ENCODE results near the gene EPX.
A peak's percentile ranks its signal among the peaks of the same experiment; 100 is the strongest.
"Not testable (repeated sequence)": the region's sequence is repeated elsewhere in the genome, so short reads cannot be mapped to it uniquely, and the experiment has no call there.

Gene EPX
- long read RNA-seq, donor 1, result 0 reads
- long read RNA-seq, donor 2, result 0 reads
- long read RNA-seq, donor 3, result 0 reads
- long read RNA-seq, donor 4, result 0 reads
- long read RNA-seq, donor 5, result 0 reads
- long read RNA-seq, donor 6, result 0 reads
- long read RNA-seq, donor 7, result 0 reads
- long read RNA-seq, donor 8, result 0 reads

DNA sequence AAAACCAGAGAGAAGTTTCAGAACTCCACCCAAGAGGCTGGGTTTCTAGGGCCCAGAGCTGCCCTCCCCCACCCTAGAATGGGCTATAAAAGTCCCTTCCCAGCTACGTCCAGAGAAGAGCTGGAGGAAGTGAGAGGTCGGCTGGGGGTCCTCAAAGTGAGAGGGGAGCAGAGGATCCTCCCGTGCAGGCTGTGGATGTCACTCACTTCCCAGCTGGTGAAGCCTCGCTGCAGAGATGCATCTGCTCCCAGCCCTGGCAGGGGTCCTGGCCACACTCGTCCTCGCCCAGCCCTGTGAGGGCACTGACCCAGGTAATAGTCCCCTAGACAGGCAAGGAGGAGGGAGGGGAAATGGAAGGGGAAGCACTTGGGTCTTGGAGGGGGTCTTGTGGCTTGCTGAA, at the start of gene EPX:
EPX (plus strand) TSS at position 115 of the 400 bp plus-strand sequence; CDS start at position 236, 121 bp downstream.
- DNase-seq, result no peak

GRCh38 chr17:58143335-58143734, 49.2 kb upstream of the EPX start:
- not testable (repeated sequence) for DNase-seq

GRCh38 chr17:58144801-58145200, 47.7 kb upstream of the EPX start:
- no peak for DNase-seq

DNA sequence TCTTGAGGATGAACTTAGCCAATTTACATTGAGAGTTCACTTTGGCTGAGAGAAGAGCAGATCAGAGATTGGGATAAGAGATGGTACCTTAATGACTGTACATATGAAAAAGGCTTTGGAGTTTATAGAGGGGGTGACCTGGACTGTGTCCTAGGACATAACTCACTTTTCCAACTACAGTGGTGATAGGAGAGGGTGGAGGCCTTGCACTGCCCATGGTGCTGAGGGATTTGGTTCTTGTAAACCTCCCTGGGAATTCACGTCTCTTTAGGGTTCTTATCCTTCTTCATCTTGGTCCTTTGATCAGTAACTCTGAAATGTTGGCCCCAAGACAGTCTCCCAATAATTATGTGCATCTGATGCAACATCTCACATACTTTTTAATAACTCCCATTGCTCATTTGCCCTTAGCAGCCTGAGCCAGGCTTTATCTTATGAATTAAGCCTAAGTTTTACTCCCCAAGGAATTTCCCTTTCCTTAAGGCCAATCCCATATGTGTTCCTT, 44.5 kb upstream of the EPX start, which contains the start of gene OR4D1:
OR4D1 (plus strand) TSS at position 455 of the 505 bp plus-strand sequence. CDS start 6,770 bp downstream, outside the sequence.
- no peak for DNase-seq

DNA sequence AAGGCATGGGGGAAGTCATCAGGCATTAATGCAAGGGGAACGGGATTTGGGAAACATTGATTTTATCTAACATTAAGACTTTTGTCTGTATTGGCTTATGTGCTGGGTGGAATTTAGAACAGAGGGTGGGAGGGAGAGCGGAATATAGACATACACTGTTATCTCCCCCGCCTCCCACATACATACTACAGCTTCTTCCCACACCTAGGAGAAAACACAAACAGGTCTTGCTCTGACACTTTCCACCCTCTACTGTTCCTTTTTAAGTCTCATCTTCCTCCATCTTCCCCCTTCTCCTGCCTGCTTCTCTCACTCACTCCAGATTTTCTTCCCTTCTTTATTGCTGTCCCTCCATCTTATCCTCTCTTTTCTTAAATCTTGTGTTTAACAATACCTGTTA, 43.9 kb upstream of the EPX start:
- no peak for DNase-seq

GRCh38 chr17:58150394-58150793, 42.1 kb upstream of the EPX start:
- DNase-seq, result no peak

DNA sequence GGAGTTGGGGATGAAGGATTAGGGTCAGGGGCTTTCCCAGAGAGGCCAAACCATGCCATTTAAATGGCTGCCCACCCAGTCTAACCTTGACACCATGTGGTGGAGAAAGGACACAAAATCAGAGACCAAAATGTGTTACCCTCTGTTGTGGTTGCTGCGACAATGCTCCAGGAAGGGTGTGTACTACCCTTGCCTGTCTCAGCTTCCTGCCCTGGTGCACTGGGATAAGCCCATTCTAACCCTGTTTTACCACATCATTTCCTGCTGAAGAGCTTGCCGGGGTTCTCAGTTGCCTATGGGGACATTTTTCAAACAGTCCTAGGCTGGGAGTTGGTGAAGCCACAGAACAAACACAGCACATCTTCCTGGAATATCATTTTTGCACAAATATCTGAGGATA, 39.5 kb upstream of the EPX start:
- DNase-seq, result no peak

- DNase-seq, result no peak
Observed at GRCh38 chr17:58153671-58154070, 38.9 kb upstream of the EPX start.

GRCh38 chr17:58156839-58157803, 35.4 kb upstream of the EPX start:
- DNase-seq, result peak; percentile 51

GRCh38 chr17:58158181-58158580, 34.3 kb upstream of the EPX start:
- DNase-seq, result no peak

GRCh38 chr17:58161566-58161965, 31.0 kb upstream of the EPX start:
- DNase-seq, result no peak

- DNase-seq, result no peak
Observed at GRCh38 chr17:58165981-58166380, 26.5 kb upstream of the EPX start.

DNA sequence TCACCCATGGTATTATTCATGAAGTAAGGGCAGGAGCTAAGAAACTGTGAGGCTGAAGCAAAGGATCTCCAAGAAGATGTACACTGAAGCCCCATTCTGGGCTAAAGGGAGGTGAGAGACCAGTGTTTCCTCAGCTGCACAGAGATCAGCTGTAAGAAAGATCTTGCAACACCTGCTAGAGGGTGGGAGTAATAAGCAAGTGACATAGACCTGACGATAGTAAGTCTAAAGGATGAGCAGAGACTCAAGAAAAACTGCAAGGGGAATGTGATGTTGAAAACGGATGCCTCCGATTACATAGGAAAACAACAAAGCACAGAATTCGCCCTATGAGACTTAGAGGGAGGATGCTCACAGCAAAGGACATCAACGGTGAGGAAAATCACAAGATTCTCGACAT, 25.8 kb upstream of the EPX start, which contains the start of gene OR4D2:
OR4D2 (plus strand) TSS at position 301 of the 400 bp plus-strand sequence. CDS start 2,674 bp downstream, outside the sequence.
- no peak for DNase-seq

DNA sequence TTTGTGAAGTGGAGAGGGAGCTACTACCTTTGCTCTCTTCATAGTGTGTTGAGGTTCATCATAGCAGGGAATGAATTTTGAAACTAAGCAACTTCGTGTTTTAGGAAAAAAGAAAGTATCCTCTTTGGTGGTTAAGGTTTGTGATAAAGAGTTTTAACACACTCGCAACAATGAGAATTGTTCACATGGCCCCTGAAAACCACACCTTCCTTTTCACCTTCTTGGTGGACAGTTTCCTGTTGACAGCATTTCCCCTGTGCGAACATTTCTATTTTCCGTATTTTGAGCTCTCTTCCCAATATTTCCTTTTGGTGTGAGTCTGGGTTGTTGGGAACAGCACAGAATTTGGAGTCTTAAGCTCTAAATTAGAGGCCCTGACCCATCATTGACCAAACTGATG, 21.9 kb upstream of the EPX start:
- no peak for DNase-seq

DNA sequence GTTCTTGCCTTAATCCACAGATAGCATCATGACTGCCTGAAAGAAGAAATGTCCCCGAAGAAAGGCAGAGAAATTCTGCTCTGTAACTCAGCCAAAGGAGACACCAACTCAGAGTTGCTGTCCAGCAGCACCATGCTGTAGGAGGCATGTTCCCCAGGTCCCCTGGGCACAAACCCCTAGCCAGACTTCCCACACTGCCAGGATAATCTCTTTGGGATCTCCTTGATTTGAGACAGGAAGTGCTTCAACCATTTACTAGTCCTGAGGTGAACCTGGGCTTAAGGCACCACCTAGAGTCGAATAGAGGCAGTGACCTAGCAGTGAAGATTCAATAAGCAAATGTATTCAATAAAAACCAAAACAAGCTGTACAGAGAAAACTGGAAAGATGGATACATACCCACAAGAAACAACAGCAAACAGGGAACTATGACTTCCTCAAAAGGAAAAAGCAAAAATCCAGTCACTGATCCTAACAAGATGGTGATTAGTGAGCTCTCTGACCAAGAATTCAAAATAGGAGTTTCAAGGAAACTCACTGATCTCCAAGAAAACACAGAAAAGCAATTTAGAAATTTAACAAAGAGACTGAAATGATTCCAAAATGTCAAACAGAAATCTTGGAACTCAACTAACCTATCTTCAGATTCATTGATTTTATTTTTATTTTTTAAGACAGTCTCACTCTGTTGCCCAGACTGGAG, 20.0 kb upstream of the EPX start:
- no peak for DNase-seq

DNA sequence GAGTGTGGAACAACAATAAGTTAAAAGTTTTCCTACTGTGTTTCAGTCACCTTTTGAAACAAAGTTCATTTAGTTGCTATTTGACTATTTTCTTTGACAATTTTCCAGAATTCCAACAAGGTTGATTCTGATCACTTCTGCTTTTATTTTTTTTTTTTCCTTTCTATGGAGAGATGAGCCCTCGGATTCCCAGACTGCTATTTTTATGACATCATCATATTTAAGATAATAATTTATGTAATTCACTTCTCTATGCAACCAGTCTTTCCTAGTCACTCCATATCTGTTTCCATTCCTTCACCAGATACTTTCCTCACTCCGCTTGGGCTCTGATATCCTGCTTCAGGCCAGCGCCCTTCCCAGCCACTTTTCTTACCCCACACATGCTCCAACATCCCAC, 17.7 kb upstream of the EPX start:
- DNase-seq, result no peak

- no peak for DNase-seq
Observed at GRCh38 chr17:58176200-58176599, 16.3 kb upstream of the EPX start.

DNA sequence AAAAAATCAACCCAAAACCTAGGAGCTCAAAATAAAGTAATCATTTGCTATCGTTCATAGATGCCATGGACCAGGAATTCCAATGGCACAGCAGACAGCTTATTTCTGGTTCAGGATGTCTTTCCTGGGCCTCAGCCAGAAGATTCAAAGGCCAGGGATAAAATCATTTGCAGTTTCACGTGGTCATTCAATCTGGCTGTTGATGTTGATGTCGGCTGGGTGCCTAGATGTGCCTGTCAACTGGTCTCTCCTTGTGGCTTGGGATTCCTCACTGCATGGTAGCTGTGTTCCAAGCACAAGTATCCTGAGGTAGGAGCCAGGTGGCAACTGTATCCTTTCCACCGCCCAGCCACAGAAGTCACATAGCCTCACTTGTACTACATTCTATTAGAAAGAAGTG, 10.7 kb upstream of the EPX start:
- DNase-seq, result no peak

DNA sequence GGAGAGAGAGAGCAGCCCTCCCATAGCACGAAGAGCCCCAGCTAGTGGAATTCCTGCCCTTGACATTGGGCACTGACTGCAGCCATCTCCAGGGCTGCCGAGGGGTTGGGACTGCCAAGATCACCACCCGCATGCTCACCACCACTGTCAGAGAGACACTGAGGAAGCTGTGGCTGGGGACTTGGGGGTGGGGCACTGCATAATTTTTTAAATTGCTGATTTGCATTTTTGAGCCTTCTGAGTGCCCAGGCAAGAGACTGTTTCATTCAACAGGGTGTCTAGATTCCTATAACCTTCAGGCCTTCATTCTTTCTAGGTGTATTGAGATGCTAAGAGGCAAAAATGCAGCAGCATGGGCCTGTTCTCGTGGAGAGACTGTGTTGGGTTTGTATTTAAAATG, 9.0 kb upstream of the EPX start:
- no peak for DNase-seq

- no peak for DNase-seq
Observed at GRCh38 chr17:58184308-58184985, 8.1 kb upstream of the EPX start.

DNA sequence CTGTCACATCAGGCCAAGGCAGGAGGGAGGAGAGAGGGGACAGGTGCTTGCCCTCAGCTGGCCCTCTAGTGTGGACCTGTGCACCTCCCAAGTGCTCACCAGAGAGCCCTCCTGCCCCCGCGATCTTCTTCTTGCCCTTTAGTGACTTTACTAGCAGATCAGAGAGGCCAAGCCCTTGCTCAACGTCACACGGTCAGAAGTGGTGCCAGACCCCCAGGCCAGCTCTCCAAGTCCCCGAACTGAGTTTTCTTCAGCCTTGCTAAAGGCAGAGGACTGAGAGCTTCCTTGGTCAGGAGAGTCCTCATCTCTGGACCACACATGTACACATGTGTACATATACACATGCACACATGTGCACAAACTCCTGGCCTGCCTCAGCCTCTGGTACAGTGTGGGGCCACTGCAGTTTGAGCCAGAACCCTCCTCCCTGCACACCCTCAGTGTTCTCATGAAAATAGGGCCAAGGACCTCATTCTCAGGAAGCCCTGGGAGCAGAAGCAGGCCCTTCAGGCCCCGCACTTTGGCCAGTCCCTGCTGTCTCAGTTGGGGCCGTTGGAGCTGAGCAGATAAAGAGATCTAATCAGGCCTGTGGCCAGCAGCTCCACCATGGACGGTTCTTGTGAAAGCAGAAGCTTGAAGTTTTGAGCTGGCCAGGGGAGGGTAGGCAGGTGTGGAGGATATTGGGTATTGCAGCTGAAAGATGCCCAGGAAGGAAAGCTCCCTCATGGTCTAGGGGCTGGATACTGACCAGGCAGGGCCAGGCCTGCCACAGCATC, 7.4 kb upstream of the EPX start:
- DNase-seq, result no peak

Data from right kidney (tissue), 9 donors.